Amniotic stem cell (primary cell): Measurements from ENCODE around the gene ANO6.
A peak's percentile ranks its signal among the peaks of the same experiment; 100 is the strongest.

ENCODE experiments used
- DNase-seq: peaks from one replicate; lab custom pipeline; 2025; lab: John Stamatoyannopoulos, UW

The ANO6 gene

DNA sequence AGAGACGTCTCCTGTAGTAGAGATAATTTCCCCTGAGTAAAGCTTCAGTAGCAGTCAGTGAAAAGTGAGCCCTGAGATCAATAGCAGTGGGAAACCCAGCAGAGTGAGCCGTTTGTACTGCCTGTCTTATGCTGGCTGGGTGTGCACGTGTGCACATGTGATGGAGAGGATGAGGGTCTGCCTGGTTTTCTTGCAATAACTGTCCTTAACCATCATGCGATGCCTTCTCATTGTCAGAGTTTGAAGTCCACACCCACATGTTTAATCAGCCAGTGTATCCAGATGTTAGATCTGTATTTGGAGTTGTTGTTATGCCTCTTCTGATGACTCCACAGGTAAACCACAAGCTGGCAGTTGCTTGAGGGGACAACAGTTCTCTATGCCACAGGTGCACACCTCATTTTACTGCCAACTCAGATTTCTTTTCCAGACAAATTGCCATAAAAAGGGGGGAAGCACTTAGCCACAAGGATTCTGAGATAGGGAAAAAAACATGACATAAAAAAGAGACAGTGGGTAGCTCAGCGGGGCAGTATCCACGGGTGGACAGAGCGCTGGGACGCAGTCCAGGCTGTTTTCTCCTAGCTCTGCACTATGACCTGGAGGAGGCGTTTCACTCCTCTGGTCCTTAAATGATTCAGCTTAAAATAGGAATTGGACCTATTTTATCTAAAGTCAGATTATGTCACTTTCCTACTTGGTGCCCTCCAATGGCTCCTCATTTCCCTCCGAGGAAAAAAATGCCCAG is 192.3 kb downstream of the ANO6 start:
- DNase-seq = no peak

DNA sequence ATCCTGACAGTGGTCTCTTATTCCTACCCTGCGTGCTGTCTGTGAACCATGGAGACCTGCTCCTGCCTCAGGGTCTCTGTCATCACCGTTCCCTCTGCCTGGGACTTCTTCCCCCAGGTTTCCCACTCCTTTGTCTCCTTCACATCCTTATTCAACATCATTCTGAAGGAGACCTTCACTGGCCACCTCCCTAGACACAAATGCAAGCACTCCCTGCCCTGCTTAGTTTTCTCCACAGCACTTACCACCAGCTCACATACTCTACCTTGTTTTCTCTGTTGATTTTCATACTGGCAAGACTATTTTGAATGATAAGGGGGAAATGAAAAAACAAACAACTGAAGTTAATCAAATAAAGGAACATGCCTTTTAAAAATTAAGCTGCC is 192.8 kb downstream of the ANO6 start:
- no peak for DNase-seq

DNA sequence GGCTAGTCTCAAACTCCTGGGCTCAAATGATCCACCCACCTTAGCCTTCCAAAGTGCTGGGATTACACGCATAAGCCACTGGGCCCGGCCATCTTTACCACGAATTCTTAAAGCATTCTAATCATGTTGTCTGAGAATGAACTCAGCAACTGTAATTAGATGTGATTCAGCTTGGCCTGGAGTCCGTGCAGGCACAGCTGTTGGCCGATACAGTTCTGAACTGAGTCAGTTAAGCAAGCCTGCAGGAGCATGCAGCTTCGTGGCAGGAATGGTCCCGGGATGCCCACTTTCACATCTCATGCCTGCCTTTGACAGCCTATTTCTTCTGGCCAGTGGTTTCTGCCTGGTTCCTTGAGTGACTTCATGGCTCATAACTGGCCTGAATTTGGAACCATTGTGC is 194.1 kb downstream of the ANO6 start:
- DNase-seq = peak; percentile 78

DNA sequence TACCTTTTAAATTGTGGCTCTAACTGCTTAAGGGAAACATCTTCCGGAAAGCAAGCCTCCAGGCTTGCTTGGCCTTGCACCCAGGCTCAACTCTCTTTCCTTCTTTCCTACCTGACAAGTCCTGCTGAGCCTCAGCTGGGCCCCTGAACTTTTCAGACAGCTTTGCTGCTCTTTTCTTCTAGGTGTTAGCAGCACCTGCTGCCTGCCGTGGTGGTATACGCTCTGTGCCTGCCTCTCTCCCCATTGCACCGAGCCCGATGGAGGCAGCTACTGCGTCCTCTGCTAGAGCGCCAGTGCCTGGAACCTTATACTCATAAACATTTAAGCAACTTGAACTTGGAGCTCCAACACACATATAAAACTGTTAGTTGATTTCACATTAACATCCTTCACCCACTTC is 195.7 kb downstream of the ANO6 start:
- no peak for DNase-seq

DNA sequence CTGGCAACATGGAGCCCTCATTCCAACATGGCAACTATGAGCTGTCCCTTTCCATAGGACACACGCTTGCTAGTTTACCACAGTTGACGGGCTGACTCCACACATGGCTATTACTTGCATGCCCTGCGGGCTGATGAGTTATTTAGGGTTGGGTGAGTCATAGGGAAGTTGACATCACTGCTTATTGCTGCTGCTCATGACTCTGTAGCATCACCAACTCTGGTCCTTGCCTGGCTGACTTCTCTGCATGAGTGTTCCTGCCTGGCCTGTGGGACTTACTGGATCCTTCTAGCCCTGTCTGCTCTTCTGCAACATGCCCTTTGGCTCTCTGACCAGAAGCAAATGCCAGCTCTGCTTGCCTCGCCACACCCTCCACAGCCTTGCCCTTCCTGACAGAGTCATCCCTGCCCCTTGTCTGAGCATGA is 199.5 kb downstream of the ANO6 start:
- peak; percentile 99 for DNase-seq

DNA sequence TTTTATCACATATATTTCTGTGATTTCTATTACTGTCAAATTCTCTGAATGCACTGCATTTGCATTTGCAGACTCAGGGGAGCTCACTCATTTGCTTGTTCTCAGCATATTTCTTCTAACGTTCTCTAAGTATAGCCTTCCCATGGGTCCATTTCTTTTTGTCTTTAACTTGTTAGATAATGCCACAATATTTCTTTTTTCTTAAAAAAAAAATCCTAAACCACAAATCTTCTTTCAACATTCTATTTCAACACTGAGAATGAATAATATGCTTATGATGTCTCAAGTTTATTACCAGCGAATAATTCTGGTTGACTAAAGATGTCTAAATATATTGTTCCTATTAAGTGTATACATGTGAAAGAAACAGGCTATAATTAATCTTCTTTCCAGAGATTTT is 200.2 kb downstream of the ANO6 start:
- DNase-seq = no peak

DNA sequence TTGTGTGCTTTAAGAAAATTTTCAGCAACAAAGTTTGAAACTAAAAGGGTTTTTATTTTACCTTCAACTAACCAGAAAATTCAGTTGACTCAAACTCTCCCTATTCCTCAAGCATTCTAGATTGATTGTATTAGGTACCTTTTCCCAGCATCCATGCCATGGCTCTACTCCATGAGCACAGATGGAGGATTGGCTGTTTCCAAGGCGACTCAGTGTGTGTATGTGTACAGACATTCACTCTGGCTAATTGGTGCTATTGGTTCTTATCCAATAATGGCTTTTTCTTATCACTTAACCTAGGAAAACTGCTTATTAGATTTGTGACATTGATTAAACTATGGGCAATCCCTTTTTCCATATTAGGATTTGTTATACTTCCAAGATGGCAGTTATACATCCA is 202.6 kb downstream of the ANO6 start:
- no peak for DNase-seq

DNA sequence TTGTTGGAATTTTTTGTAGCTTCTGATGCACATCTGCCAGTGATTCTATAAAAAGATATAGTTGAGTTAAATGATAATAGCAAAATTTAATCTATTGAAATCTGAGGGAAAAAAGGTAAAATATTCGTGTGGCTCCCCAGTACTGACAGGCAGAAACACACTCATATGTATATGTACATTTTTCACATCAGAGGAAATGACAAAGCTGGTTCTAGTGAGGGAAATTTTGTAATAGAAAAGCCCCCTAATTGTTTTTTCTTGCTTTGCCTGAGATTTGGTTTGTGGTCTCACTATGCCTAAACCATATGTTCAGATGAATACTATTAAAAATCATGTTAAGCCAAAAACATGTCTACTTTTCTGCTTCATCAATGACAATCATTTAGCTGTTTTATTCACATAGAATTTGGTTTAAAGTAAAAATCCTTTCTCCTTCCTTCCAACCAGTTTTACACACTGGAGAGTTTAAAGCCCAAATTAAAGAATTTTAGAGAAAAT is 203.5 kb downstream of the ANO6 start:
- DNase-seq = no peak

DNA sequence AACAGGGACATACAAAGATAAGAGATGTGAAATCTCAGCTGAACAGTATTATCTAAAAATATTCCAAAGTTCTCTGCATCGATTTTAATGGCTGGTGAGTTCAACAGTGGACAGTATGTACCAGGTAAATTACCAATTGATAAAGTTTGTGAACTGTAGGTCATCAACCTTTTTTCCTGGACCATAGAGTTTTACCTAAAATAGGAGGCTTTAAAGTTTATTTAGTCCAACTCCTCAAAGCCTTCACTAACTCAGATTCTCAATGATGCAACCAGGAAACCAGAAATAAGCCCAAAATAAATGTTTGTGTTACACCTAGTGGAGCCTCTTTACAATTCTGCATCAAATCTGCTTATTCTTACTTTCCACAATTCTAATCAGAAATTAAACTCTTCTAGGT is 205.8 kb downstream of the ANO6 start:
- DNase-seq = no peak

DNA sequence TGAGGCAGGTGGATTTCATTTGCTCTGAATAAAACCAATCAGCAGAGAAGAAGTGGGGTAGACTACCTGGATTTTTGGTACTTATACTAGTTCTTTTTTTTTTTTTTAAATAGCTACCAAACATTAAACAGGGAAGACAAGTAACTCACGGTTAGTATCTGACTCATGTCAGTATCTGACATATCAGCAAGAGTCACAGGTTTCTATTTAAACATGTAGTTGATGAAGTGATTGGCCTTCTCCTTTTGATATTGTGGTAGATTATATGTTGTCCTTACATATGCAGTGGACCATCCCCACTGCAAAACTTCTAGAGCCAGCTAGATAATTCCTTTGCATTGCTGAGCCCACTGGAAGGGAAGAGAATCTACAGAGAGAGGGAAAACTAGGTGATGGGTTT is 208.0 kb downstream of the ANO6 start:
- DNase-seq = no peak

DNA sequence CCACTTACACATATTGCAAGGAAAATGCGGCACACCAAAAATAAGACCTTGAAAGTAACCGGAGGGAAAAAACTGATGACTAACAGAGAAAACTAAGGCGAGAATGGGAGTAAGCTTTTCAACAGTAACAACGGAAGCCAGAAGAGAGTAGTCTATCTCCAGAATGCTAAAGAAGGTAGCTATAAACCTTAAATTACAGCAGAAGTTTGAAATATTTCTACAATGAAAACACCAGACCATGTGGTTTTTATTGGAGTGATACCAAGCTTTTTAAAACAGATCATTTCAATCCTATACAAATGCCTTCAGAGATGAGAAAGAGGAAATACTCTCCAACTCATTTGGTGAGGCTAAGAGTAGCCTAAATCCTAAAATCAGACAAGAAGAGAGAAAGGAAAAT is 209.5 kb downstream of the ANO6 start:
- peak; percentile 43 for DNase-seq

DNA sequence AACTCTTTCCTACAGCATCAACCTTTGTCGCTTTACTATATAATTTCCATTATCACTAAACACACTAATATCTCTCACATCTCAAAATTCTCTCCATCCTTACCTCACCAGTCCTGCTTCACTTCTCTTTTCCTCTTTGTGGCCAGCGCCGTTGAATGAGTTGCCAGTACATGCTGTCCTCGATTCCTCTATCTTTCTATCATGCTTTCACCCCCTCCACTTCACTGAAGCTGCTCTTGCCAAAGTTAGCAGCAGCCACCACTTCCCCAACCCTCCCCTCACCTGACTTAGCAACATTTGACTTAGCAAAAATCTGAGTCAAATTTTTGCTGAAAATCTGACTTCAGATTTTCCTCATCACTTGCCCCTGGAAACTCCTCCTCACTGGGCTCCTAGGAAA is 210.4 kb downstream of the ANO6 start:
- no peak for DNase-seq

DNA sequence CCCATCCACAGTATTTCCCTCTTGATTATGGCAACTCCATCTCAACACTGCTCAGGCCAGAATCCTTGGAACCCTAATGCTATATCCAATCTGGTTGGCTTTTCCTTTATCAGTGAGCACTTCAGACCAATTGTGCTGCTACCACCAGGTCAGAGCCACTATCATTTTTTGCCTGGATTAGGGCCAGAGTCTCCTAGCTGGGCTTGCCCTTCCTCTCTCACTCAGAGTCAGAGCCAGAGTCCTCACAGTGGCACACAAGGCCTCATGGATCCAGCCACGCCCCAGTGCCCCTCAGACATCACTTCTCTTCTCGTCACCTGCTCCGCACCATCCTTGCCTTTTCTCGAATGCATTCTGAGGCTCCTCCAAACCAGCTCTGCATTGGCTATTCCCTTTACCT is 211.1 kb downstream of the ANO6 start:
- no peak for DNase-seq

DNA sequence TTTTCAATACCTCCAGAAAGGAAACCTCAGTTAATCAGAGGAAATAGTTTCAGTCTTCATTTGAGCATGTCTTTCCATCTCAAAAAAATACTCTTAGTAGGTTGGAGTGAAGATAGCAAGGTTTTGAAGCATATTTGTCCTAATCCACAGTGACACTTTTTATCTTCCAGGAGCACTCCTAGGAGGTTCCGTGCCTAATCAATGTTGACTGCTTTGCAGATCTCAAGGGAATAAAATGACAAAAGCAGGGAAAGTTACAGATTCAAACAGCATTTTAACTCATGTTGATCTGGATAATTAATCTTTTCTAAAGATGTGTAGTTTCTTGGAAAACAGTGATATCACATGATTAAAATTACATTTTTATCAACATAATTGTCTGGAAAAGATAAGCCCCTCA is 213.9 kb downstream of the ANO6 start:
- no peak for DNase-seq

DNA sequence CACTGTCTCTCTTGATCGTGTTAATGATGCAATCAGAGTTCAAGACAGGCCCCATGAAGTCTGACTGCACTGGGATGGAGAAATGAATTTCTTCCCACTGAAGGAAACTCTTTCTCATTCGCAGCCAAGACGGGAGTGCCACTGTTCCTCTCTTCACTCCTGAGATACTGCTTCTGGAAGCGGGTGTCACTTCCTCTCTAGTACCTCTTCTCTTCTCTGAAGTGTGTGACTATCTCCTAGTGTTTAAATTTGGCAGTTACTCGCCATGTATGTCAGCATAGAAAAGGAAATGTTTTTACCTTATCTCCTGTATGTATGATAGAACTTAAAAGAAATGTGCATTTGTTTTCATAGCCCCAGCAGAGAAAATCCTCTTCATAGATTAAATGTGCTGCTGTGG is 215.2 kb downstream of the ANO6 start:
- no peak for DNase-seq

DNA sequence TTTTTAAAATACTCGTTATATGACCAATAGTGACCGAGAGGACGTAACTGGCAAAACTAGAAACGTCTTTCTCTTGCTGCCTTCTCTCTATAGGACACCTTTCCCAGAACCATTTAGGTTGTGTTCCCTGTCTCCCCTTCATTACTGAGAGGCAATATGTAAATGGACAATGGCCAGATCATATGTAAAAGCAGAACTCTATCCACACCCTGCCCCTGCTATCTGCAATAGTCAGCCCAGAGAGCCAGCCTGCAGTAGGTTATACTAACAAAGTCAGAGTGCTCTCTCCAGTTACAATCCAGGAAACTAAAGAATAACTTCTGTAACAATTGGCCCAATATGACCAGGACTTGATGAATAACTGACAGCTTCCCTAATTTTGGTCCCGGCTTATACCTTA is 216.8 kb downstream of the ANO6 start:
- no peak for DNase-seq

DNA sequence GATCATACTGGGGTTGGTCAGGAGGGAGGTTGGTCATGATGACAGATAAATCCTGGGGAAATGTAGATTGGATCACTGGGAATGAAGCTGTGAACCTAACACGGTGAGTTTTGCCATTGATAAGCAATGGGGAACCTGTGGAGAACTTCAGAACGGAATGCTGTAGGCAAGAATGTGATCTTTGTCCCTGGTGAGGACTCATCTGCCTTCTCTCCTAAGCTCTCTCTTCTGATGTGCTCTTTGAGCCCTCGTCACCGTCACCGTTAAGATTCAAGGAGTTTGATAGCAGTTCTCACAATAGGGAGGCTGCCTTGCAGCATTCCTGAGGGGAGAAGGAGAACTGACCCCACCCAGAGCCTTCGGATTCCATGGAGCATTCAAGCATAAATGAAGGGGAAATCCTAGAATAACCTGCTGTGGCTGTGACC is 217.6 kb downstream of the ANO6 start:
- DNase-seq = no peak

DNA sequence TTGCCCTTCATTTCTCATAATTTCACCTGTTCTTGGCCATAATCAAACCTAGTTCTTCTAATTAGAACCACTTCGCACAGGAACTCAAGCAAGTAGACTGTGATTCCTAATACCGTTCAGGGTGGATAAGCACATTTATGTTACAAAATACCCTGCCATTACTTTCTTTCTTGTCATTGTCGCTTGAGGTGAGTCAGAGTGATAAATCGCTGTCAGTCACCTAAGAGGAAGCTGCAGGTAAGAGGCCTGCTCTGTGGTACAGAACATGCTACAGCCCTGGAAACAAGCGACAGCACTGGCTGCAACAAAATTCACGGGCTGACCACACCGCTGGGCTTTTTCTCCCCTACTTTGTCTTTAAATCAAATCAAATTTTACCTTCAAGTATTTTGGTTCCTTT is 218.2 kb downstream of the ANO6 start:
- no peak for DNase-seq

DNA sequence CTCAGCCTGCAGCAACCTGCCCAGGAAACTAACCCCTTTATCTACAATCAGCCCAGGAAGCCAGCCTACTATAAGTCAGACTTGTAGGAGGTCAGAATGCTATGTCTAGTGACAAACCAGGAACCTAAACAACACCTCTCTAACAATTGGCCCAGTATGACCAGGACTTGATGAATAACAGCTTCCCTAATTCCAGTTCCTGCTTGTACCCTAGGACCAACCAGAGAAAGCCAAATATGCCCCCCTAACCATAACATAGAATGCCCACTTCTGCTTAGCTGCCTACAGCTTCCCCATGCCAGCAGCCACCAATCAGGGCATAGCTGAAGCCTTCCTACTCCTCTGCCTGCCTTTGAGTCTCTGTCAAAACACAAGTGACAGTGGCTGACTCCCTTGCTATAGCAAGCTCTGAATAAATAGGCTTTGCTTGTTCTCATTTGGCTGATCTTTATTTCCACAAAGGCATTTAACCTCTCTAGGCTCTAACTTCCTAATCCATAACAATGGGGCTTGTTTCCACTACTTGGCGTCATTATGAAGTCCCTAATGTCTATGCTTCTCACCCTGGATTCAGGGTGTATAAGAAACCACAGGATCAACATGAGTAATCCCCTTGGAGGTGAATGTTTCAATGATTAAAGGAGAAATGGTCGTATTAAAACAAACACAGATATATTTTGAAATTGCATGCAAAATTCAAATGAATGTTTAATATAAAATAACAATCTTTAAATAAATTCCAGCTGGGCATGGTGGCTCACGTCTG is 220.2 kb downstream of the ANO6 start:
- DNase-seq = no peak

DNA sequence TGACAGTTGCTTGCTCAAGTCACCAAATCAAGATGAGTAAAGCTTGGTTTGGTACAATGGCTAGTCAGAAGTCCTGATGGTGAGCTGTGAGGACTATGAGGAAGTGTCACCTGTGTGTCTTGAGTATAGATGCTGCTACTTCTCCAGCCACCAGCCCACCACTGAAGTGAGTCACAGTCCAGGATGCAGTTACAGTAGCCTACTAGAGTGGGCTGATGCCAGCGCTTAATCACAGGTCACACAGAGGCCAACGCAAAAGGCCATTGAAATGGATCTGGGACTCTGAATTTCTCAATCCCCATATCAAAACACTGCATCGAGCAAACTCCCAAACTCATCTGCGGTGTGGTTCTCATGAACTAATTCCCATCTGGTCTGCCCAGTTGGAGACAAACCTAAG is 223.1 kb downstream of the ANO6 start:
- DNase-seq = no peak

DNA sequence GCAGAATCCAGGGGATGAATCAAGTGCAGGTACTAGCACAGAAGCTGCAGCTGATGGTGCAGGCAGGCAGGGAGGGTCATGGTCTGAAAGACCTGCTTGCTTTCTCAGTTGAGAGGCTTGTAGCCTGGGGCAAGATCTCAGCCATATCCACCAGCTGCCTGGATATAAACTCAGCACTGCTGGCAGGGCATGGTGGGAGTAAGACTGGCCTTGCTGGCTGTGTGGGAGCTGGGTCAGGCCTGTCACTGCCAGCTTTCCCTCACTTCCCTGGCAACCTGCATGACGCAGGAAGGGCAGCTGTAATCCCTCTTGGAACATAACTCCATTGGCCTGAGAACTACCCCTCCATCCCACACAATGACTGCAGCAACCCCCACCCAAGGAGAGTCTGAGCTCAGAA is 230.1 kb downstream of the ANO6 start:
- DNase-seq = no peak

DNA sequence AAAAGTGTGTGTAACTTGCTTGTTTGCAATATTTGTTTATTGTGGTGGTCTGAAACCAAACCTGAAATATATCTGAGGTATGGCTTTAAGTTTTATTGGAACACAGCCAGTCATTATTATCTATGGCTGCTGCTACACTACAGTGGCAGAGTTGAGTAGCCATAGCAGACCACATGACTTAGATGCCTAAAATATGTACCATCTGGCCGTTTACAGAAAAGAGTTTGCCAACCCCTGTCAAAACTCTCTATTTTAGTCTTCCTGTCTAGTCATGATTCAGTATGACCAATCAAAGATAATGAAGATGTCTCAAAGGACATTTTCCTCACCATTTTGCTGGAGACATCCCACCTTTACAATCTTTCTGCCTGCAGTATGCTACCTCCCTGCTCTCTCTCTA is 242.3 kb downstream of the ANO6 start:
- DNase-seq = no peak
